ENCODE results near the gene PDE3A. TPM values are rescaled to one million over a fixed set of nuclear protein-coding genes. Genes with fewer than 3 reads are reported as not detected.
A peak's percentile ranks its signal among the peaks of the same experiment; 100 is the strongest.

PDE3A gene
- total RNA-seq, 1 experiment from 2014 or later, result 19.9 TPM

GRCh38 chr12:20403230-20403629 is 34.9 kb downstream of the PDE3A start:
- Mint-ChIP-seq H3K4me3 (ENCODE audit: low read depth, unreplicated experiment) (no peak overlapping the region), H3K27me3 (ENCODE audit: unreplicated experiment) (no peaks in the 10 kb centered on the region), H3K9me3 (ENCODE audit: low read depth, unreplicated experiment) (no peaks in the 10 kb centered on the region), H3K4me1 (ENCODE audit: low read depth, unreplicated experiment) (peaks cover 15% of the 10 kb centered on the region), H3K36me3 (ENCODE audit: insufficient read depth, unreplicated experiment) (no peaks in the 10 kb centered on the region), H3K27ac (ENCODE audit: unreplicated experiment) (no peak overlapping the region)
- BruUV-seq (replicated peaks), result no TSS peak
- CTCF ChIA-PET, result no interaction called here
- DNase-seq, result no peak
- TF ChIP-seq CTCF (IDR thresholded peaks at IDR 0.05; ENCODE audit: unreplicated experiment), result no peak
- intact Hi-C loops (cut with micrococcal nuclease; ENCODE audit: unreplicated experiment), result no loop called here

GRCh38 chr12:20404576-20405346 is 36.4 kb downstream of the PDE3A start:
- CTCF ChIA-PET, result no interaction called here
- no peak overlapping the region for H3K27ac Mint-ChIP-seq (ENCODE audit: unreplicated experiment)
- no peak for TF ChIP-seq CTCF (IDR thresholded peaks at IDR 0.05; ENCODE audit: unreplicated experiment)
- no peaks in the 10 kb centered on the region for H3K9me3 Mint-ChIP-seq (ENCODE audit: low read depth, unreplicated experiment)
- peaks cover 15% of the 10 kb centered on the region for H3K4me1 Mint-ChIP-seq (ENCODE audit: low read depth, unreplicated experiment)
- no peak overlapping the region for H3K4me3 Mint-ChIP-seq (ENCODE audit: low read depth, unreplicated experiment)
- no peaks in the 10 kb centered on the region for H3K27me3 Mint-ChIP-seq (ENCODE audit: unreplicated experiment)
- H3K36me3 Mint-ChIP-seq (ENCODE audit: insufficient read depth, unreplicated experiment), result no peaks in the 10 kb centered on the region
- peak; percentile 68 for DNase-seq
- intact Hi-C loops (cut with micrococcal nuclease; ENCODE audit: unreplicated experiment), result no loop called here
- BruUV-seq (replicated peaks), result no TSS peak

GRCh38 chr12:20409607-20410377 is 41.5 kb downstream of the PDE3A start:
- H3K27me3 Mint-ChIP-seq (ENCODE audit: unreplicated experiment), result no peaks in the 10 kb centered on the region
- no peak for TF ChIP-seq CTCF (IDR thresholded peaks at IDR 0.05; ENCODE audit: unreplicated experiment)
- no peak overlapping the region for H3K27ac Mint-ChIP-seq (ENCODE audit: unreplicated experiment)
- no peak overlapping the region for H3K4me3 Mint-ChIP-seq (ENCODE audit: low read depth, unreplicated experiment)
- H3K9me3 Mint-ChIP-seq (ENCODE audit: low read depth, unreplicated experiment), result no peaks in the 10 kb centered on the region
- no TSS peak for BruUV-seq (replicated peaks)
- DNase-seq, result no peak
- H3K36me3 Mint-ChIP-seq (ENCODE audit: insufficient read depth, unreplicated experiment), result no peaks in the 10 kb centered on the region
- intact Hi-C loops (cut with micrococcal nuclease; ENCODE audit: unreplicated experiment), result no loop called here
- H3K4me1 Mint-ChIP-seq (ENCODE audit: low read depth, unreplicated experiment), result peaks cover 11% of the 10 kb centered on the region
- CTCF ChIA-PET, result no interaction called here

GRCh38 chr12:20410734-20411133 is 42.4 kb downstream of the PDE3A start:
- intact Hi-C loops (cut with micrococcal nuclease; ENCODE audit: unreplicated experiment), result no loop called here
- DNase-seq, result no peak
- H3K27ac Mint-ChIP-seq (ENCODE audit: unreplicated experiment), result no peak overlapping the region
- BruUV-seq (replicated peaks), result no TSS peak
- H3K4me3 Mint-ChIP-seq (ENCODE audit: low read depth, unreplicated experiment), result no peak overlapping the region
- no peak for TF ChIP-seq CTCF (IDR thresholded peaks at IDR 0.05; ENCODE audit: unreplicated experiment)
- peaks cover 2% of the 10 kb centered on the region for H3K4me1 Mint-ChIP-seq (ENCODE audit: low read depth, unreplicated experiment)
- H3K9me3 Mint-ChIP-seq (ENCODE audit: low read depth, unreplicated experiment), result no peaks in the 10 kb centered on the region
- CTCF ChIA-PET, result no interaction called here
- H3K27me3 Mint-ChIP-seq (ENCODE audit: unreplicated experiment), result no peaks in the 10 kb centered on the region
- H3K36me3 Mint-ChIP-seq (ENCODE audit: insufficient read depth, unreplicated experiment), result no peaks in the 10 kb centered on the region
